ENCODE measurements around the gene PXDN. TPM values are rescaled to one million over a fixed set of nuclear protein-coding genes. Genes with fewer than 3 reads are reported as not detected.

PXDN gene
- total and polyA plus RNA-seq, 2 of the 4 experiments (the other 2 are of a cell fraction), result 153 to 332 TPM

DNA sequence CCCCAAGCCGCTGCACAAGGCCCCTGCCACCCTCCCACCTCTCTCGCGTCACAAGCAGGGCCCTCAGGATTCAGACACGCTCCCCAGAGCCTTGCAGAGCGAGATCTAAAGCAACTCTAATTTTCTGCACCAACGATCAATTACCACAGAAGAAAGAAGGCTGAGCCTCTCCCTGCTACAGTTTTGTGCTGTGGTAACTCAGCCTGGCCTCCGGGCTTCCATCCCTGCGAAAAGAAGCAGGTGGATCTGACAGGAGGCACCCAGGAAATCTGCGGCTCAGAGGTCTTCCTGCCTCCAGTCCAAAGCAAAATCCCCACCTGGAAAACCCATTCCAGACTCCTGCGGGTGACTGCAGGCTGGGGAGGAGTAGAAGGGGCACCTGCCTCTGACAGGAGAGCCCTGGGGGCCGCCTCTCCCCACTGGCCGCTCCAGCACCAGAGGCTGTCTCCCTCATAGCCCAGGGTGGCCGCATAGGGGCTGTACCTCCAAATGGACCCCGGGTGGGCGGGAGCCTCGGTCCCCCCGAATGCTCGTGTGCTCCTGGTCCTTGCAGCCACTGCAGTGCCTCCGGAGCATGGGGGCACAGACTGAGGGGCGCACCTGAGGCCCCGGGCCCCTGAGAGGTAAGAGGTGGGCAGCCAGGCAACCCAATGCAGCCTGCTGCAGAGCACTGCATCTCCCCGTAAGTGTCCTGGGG is 31.0 kb downstream of the PXDN start:
- no peak overlapping the region for H2AFZ ChIP-seq (replicated peaks; ENCODE audit: low read length, poor library complexity)
- H3K56ac ChIP-seq (ENCODE audit: extremely low read depth, insufficient read depth, low read length), result no peak overlapping the region
- no peak overlapping the region for H3K23ac ChIP-seq (ENCODE audit: low read depth, low read length)
- in situ Hi-C loops (cut with MboI; ENCODE audit: low sequenced_read_pairs) (no loop called here), dilution Hi-C loops (cut with HindIII; ENCODE audit: low sequenced_read_pairs, unreplicated experiment) (no loop called here), intact Hi-C loops (cut with micrococcal nuclease) (no loop called here)
- H4K8ac ChIP-seq (ENCODE audit: low read depth in 2 of 2, low read length in 2 of 2), result no peak overlapping the region
- CTCF ChIA-PET, result no interaction called here
- no peaks in the 10 kb centered on the region for H3K27me3 ChIP-seq (ENCODE audit: control insufficient read depth, insufficient read depth, low read length)
- WGBS, 2 experiments (ENCODE audit: extremely low coverage in 2 of 2, insufficient read length in 1 of 2), result 100% methylated on average over 8 of the region's 22 CpGs; no CpG with 5 or more reads in 1 of the 2 experiments
- H2BK15ac ChIP-seq (ENCODE audit: low read depth, low read length), result no peak overlapping the region
- no peak overlapping the region for H4K5ac ChIP-seq (ENCODE audit: low read depth, low read length)
- H2BK120ac ChIP-seq (ENCODE audit: low read depth, low read length), result no peak overlapping the region
- H3K36me3 ChIP-seq (ENCODE audit: control insufficient read depth, insufficient read depth, low read length), result peaks cover 6% of the 10 kb centered on the region
- peaks cover 2 to 80% of the 10 kb centered on the region in 2 experiments; a peak in 3 of 4 replicates for H3K79me1 ChIP-seq (ENCODE audit: low read depth in 1 of 2, low read length in 2 of 2)
- H4K20me1 ChIP-seq (ENCODE audit: insufficient read depth, low read length), result peaks cover 95% of the 10 kb centered on the region
- no peak overlapping the region for H2BK20ac ChIP-seq (ENCODE audit: low read depth, low read length)
- no peak overlapping the region for H3K4me2 ChIP-seq (ENCODE audit: low read depth, low read length)
- no peak overlapping the region for H3K27ac ChIP-seq (ENCODE audit: insufficient read depth, low read length)
- H3K9me1 ChIP-seq (ENCODE audit: insufficient read depth, low read length), result peaks cover 44% of the 10 kb centered on the region
- no peak overlapping the region for H4K91ac ChIP-seq (ENCODE audit: insufficient read depth, low read depth, low read length)
- no peak overlapping the region for H3K4ac ChIP-seq (ENCODE audit: low read depth, low read length)
- no peak overlapping the region for H2BK5ac ChIP-seq (ENCODE audit: low read depth, low read length, poor library complexity, severe bottlenecking)
- H3K4me3 ChIP-seq (ENCODE audit: insufficient read depth, low read depth, low read length), result no peak overlapping the region
- peaks cover 17% of the 10 kb centered on the region for H3K4me1 ChIP-seq (ENCODE audit: control insufficient read depth, insufficient read depth, low read length)
- no peak overlapping the region for H2AK5ac ChIP-seq (ENCODE audit: low read depth, low read length)
- TF ChIP-seq, protein P1, sequence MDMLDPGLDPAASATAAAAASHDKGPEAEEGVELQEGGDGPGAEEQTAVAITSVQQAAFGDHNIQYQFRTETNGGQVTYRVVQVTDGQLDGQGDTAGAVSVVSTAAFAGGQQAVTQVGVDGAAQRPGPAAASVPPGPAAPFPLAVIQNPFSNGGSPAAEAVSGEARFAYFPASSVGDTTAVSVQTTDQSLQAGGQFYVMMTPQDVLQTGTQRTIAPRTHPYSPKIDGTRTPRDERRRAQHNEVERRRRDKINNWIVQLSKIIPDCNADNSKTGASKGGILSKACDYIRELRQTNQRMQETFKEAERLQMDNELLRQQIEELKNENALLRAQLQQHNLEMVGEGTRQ (IDR thresholded peaks at IDR 0.05; ENCODE audit: low read depth, low read length), result no peak
- TF ChIP-seq BHLHE40 (IDR thresholded peaks at IDR 0.05; ENCODE audit: low read depth, low read length) (no peak), RFX5 (IDR thresholded peaks at IDR 0.05; ENCODE audit: low read depth, low read length) (no peak), POLR2A (IDR thresholded peaks at IDR 0.05; ENCODE audit: low read depth, low read length) (no peak), RCOR1 (IDR thresholded peaks at IDR 0.05; ENCODE audit: insufficient replicate concordance, low read length) (no peak), MAFK (IDR thresholded peaks at IDR 0.05; ENCODE audit: low read depth, low read length) (no peak), MAZ (IDR thresholded peaks at IDR 0.05; ENCODE audit: borderline replicate concordance, low read depth, low read length) (no peak), CHD1 (IDR thresholded peaks at IDR 0.05; ENCODE audit: low read depth, low read length) (no peak), CEBPB (IDR thresholded peaks at IDR 0.05; ENCODE audit: low read depth, low read length) (no peak), SMC3 (IDR thresholded peaks at IDR 0.05; ENCODE audit: low read depth, low read length) (no peak), MXI1 (IDR thresholded peaks at IDR 0.05; ENCODE audit: borderline replicate concordance, low read depth, low read length) (no peak), FOS (IDR thresholded peaks at IDR 0.05; ENCODE audit: low read depth, low read length) (no peak), ELK1 (IDR thresholded peaks at IDR 0.05; ENCODE audit: borderline replicate concordance, low read depth, low read length) (no peak), NFE2L2 (IDR thresholded peaks at IDR 0.05; ENCODE audit: low read depth, low read length) (no peak), RAD21 (IDR thresholded peaks at IDR 0.05; ENCODE audit: low read length) (no peak)
- TF ChIP-seq, protein P2, sequence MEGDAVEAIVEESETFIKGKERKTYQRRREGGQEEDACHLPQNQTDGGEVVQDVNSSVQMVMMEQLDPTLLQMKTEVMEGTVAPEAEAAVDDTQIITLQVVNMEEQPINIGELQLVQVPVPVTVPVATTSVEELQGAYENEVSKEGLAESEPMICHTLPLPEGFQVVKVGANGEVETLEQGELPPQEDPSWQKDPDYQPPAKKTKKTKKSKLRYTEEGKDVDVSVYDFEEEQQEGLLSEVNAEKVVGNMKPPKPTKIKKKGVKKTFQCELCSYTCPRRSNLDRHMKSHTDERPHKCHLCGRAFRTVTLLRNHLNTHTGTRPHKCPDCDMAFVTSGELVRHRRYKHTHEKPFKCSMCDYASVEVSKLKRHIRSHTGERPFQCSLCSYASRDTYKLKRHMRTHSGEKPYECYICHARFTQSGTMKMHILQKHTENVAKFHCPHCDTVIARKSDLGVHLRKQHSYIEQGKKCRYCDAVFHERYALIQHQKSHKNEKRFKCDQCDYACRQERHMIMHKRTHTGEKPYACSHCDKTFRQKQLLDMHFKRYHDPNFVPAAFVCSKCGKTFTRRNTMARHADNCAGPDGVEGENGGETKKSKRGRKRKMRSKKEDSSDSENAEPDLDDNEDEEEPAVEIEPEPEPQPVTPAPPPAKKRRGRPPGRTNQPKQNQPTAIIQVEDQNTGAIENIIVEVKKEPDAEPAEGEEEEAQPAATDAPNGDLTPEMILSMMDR (conservative IDR thresholded peaks at IDR 0.05; ENCODE audit: low read depth, low read length), result no peak
- DNase-seq (no peak), ATAC-seq (ENCODE audit: low read depth) (no peak)
- H3K14ac ChIP-seq (replicated peaks; ENCODE audit: low read depth, low read length), result no peak overlapping the region
- H3K18ac ChIP-seq (ENCODE audit: low read depth, low read length), result no peak overlapping the region
- H3K9me3 ChIP-seq (ENCODE audit: control insufficient read depth, insufficient read depth, low read length), result no peaks in the 10 kb centered on the region
- no peak overlapping the region for H2AK9ac ChIP-seq (replicated peaks; ENCODE audit: low read depth, low read length, poor library complexity)
- POLR2A ChIA-PET (ENCODE audit: unreplicated experiment), result no interaction called here
- no peak overlapping the region for H3K9ac ChIP-seq (ENCODE audit: low read depth, low read length)
- no TSS peak for BruUV-seq (replicated peaks)
